ENCODE results near the gene C20orf141.

GRCh38 chr20:2807019-2807418 lies 7.8 kb upstream of the C20orf141 start:
- no peak for TF ChIP-seq CTCF (IDR thresholded peaks at IDR 0.05)
- no peak for TF ChIP-seq ZFX (IDR thresholded peaks at IDR 0.05; ENCODE audit: borderline replicate concordance)

Measured in 22Rv1 (cell line).